Measurements from ENCODE around the gene DIP2C.
"Not testable (repeated sequence)": the region's sequence is repeated elsewhere in the genome, so short reads cannot be mapped to it uniquely, and the experiment has no call there.

The DIP2C gene

DNA sequence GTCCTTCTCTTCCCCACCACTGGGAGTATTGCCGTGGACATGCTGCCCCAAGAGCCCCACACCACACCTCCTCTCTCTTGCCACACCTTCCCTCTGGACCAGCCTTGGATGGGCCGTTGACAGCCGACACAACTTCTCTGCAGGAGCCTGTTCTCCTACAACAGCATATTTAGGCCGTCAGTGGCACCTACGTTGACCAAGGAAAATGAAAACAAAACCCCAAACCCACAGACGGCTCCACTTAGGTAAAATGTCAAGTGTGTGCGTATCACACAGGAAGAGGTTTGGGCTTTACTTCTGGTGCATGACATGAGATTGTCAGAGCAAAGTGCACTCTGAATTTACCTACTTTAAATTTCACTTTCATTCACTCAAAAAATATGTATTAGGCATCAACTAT, 307.7 kb downstream of the DIP2C start:
- no peak for DNase-seq

DNA sequence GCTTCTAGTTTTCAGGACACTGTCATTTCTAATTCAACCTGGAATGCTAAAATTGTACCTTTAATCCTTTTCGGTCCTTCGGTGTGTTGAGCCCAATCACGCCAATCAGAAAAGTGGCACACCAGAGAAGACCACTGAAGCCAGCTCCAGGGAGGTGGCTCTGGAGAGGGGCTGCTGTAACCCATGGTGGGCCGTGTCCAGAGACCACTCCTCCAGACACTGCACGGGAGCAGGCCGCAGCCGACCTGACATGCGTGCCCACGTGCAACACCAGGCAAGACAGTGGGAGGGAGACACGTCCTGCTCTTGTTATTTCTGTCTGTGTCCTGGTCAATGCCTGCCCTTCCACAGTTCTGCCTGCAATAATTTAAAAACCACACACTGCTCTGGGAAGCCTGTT, 308.1 kb downstream of the DIP2C start:
- DNase-seq, result no peak

DNA sequence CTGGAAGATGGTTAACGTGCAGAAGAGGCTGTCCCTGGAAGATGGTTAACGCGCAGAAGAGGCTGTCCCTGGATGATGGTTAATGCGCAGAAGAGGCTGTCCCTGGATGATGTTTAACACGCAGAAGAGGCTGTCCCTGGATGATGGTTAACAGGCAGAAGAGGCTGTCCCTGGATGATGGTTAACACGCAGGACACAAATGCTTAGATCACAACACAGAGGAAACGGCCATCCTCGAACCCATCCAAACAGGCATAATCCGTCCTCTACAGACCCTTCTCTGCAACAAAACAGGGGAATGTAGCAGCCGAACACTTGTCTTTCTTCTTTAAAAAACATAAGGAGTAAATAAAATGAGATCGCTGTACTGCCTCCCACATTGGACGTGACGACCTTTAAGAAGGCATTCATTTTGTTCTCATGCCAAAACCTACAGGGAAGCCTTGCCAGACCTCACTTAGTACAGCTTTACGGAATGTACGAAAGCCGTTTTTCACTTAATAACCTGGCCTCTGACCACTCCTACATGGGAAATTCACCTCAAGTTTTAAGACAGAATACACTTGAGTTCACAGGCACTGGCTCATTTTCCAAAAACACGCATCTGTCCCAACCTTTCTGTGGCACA, 309.0 kb downstream of the DIP2C start:
- no peak for DNase-seq

DNA sequence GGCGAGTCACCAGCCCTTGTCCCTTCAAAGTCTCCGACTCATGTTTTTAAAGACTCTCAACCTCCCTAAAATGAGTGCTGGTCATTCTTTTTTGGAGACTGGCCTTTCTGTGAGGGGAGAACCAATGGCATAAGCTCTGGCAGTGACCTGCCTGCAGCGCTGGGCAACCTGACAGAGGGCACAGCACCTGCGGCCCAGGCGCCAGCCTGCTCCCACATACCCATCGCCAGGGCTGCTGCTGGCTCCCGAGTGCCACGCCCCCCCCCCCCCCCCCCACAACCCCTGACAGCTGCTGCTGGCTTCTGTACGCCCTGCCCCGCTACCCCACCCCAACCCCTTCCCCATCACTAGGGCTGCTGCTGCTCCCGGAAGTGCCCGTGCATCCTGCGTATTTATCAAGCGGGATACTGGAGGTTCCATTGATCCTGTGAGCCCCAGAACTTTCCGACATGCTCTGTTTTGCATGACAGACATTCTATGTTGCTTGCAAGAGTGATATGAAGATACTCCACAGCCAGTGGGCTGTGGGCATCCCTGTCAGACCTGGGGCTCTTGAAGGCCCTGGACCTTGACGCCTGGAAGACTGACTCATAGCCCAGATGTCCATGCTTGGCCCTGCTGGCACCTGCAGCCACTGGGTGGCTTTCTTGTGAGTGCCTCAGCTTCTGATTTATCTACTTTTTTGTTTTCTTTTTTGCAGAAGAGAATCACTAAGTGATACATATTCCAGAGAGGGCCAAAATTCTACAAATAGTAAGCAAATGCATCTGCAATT, 310.4 kb downstream of the DIP2C start:
- no peak for DNase-seq

DNA sequence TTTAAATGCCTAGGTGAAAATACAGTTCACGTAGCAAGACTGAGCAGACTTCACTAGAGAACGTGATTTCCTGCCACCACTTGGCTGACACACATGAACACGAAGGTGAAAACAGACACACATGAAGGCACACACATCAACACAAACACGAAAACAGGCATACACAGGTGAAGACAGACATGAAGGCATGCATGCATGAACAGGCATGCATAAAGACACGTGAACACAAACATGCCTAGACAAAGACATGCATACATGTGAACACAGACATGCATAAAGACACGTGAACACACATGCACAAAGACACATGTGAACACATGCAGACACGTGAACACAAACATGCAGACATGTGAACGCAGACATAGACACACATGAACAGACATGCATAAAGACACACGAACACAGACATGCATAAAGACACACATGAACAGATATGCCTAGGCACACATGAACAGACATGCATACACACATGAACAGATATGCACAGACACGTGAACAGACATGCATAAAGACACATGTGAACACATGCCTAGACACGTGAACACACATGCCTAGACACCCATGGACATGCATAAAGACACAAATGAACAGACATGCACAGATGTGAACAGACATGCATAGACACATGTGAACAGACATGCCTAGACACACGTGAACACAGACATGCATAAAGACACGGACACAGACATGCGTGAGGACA, 311.1 kb downstream of the DIP2C start:
- DNase-seq, result no peak

DNA sequence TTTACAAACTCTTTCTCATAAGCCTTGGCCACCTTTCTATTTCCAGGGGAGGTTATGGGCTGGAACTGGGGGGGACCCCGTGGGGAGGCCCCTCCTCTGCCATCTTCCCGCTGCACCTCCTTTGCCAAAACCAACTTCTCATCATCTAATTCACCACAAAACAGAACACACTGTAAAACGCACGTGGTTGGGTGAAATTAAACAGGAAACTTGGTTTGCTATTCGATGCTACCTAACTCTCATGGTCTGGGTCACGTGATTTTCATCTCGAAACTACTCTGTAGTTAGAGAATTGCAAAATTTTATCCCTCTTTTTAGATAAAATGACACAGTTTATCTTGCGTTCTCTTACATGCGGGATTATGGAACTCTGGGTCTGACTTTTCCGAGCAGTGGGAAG, 312.2 kb downstream of the DIP2C start:
- no peak for DNase-seq

DNA sequence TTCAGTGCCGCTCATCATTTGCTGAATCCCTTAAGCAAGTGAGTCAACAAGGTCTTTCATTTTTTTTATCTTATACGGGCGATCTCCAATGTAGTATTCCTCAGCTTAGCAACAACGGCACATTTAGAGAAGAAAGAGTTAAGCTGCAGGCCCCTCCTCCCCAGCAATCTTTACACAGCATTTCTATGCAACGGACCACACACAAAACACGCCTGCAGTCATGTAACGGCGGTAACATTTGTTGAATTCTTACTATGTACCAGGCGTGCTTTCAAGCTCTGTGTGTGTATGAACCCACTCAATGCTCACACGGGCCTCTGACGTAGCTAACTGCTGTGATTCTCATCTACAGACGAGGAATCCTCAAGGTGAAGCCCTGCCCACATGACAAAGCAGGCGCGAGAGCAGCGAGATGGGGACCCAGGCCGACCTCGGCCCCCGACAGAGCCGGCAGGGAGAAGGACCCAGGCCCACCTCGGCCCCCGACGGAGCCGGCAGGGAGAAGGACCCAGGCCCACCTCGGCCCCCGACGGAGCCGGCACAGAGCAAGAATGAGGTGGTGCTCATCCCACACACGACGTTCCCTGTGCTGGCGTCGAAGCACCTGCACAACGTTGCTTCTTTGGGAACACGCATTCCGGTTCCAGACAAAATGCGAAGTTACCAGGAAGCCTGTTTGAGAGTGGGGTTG, 313.5 kb downstream of the DIP2C start:
- no peak for DNase-seq

DNA sequence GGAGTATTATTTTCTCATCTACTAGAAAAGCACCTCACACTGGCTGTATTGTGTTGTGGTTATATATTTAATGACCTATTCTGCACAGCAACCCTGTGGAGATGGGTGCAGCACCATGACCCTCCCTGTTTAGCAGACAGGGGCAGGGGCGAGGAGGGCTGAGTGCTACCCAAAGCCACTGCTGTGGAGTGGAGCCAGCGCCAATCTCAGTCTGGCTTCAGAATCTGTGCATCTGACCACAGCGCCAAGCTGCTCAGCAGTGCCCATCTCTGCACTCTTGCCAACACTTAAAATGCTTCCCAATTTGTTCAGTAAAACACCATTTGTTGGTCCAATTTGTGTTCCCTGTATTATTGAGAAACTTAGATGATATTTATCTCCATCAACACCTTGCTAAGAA, 315.1 kb downstream of the DIP2C start:
- DNase-seq, result no peak

DNA sequence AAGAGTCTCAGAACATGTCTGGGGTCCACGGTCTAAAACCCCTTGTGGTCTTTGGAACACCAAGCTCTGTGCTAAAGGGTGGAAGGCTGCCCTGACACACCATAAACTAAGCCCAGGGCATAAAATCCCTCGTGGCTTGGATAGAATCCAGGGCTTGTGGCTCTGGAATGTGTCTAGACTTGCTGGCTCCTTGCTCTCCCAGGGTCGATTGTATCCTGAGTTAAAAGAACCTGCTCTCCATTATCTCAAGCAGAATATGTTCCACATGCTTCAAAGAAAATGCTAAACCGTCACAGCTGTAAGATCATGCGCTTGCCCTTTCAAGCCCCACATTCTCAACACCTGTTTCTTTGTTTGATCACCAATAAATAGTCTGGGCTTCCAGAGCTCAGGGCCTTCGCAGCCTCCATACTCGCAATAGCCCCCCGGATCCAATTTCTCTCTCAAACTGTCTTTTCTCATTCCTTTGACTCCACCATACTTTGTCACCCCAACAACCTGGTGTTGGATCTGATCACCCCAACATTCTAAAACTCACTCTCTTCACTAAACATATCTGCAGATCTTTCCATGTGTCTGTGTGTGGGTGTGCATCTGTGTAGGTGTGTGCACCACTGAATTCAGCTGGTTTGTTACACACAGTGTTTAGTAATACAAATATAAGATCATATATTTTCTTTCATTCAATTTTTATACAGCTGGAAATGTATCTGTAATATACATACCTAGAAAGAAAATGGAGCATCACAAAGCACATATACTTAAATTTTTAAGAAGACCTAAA, 315.8 kb downstream of the DIP2C start:
- DNase-seq, result peak in 1 of 2 experiments; percentile 2

DNA sequence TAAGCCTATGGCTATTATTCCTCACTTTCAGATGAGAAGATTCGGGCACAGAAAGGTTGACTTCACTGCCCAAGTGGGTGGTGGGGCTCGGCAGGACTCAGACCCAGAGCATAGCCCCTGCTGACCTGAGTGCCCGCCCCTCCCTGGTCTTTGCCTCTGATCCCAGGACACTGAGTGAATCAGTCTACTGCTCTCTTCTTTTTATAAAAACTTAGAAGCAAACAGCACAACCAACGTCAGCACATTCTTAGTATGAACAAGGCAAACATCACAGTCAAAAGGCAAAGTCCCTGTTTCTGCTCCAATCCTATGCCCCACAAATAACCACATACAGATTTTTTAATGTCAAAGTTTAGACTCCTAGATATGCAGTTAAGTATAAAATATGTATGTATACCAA, 316.5 kb downstream of the DIP2C start:
- no peak for DNase-seq

DNA sequence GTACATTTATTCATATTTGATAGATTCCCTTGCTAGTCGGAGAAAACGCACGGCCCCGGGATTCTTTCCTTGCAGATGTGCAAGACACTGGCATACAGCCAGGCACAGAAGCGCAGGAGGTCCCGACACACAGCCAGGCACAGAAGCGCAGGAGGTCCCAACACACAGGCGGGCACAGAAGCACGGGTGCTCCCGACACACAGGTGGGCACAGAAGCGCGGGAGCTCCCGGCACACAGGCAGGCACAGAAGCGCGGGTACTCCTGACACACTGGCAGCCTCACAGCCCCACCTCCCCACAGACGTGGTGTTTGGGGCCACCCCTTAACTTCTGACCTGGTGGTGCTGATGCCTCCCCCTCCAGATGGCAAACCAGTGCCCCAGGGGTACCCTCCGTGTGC, 316.9 kb downstream of the DIP2C start:
- no peak for DNase-seq

DNA sequence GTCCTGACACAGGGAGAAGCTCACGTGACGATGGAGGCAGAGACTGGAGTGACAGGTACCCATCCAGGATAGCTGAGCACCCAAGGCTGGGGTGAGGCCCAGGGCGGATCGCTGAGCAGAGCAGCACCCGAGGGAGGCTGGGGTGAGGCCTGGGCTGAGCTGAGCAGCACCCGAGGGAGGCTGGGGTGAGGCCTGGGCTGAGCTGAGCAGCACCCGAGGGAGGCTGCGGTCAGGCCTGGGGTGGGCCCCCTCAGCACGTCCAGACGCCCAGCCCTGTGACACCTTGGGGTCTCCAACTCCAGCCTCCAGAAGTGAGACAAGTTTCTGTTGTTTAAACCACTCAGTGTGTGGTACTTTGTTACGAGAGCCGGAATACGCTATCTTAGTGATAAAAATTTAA, 318.0 kb downstream of the DIP2C start:
- DNase-seq, result no peak

DNA sequence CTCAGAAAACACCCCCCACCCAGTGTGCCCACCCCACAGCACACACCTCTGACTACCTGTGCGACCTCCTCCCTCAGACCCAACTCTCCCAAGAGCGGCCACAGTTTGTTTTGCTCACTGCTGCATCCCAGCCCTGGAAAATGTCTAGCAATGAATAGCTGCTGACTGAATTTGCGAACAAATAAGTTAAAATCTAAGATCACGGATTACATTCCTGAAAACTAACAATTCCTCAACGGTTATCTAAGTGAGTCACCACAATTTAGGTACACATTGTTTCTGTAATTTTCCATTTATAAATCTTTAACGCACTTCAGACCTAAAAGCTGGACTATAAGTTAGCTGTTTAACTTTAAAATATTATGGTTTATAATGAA, 319.0 kb downstream of the DIP2C start:
- no peak for DNase-seq

DNA sequence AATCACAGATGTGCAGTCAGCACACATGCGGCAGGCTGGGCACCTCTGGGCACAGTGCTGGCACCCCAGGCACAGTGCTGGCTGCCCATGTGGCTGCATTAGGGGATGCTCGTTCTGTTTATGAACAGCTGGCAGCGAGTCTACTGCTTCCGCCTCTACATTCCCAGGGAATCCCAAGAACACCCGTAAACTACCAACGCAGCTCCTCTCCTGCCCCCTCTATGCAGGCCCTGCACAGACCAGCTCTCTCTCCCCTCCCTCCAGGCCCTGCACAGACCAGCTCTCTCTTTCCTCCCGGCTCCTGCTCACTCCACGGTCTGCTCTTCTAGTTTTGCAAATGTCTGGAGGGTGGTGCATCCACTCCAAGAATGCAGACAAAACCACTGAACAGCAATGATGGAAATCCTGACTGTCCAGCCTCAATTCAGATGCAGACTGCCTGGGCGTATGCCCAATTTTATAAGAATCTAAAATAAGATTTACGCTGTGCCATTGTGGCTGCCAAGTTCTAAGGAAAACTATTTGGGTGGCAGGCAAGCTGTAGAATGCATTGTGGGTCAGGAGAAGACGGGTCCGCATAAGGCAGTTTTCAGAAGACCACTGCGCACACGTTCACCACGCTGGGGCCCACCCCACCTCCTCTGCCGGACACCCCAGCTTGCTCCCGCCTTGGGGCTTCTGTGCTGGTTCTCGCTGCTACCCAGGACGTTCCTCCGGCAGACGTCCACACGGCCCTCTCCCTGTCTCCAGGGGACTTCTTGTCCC, 319.6 kb downstream of the DIP2C start:
- DNase-seq, result no peak

DNA sequence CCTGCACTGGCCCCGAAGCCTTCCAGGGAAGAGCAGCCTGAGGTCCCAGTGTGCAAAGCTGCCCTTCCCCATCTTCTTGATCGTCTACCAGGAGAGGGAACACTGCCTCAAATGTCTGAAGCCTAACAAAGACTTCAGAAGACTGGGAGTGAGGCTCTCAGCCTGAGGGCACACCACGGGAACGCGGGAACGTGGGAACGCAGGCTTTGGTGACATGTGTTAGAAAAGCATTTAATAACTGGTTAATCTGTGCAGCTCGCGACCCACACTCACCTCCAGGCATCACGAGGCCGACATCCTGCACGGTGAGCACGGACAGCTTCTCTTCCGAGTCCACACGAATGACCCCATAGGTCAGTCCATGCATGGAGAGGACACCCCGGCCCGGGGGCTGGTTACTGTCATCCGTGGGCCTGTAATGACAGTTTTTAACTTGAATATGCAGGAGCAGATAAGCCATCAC, 320.2 kb downstream of the DIP2C start:
- no peak for DNase-seq

DNA sequence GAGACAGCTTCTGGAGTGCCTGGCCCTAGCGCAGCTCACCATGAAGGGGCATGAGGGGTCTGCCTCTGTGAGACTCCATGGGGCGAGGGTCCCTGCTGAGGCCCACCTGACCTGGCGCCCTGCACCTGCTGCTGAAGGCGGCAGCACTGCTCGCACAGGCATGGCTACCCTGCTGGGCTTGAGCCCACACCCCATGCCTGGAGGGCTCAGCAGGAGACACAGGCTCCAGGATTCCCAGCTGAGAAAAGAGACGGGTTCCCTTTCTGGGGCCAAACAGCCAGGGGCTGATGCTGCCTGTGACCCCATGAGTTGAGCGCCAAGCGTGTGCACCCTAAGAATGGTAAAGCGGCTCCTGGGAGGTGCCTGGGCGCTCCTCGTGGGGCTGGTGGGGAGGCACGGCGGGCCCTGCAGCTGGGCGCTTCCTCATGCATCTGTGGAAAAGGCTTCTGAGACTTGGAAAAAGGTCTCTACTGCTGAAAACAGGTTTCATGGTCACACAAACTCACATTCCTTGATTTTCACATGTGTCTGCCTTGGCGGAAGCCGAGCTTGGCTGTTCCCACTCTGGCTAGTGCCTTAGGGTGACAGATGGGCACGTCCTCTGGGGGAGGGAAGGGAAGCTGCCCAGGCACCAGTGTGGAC, 320.8 kb downstream of the DIP2C start:
- DNase-seq, result peak in 1 of 2 experiments; percentile 0

DNA sequence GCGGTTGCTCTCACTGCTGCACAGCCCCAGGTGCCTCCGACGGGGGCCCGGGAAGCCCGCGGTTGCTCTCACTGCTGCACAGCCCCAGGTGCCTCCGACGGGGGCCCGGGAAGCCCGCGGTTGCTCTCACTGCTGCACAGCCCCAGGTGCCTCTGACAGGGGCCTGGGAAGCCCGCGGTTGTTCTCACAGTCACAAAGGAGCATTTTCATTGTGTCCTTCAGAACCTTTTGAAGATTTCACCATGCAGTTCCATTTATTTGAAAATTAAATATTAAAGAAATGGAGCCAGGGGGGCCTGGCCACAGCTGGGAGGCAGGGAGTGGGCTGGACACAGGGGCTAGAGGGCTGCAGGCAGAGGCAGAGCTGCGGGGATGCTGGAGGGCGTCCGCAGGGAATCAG, 321.4 kb downstream of the DIP2C start:
- DNase-seq, result not testable (repeated sequence)

DNA sequence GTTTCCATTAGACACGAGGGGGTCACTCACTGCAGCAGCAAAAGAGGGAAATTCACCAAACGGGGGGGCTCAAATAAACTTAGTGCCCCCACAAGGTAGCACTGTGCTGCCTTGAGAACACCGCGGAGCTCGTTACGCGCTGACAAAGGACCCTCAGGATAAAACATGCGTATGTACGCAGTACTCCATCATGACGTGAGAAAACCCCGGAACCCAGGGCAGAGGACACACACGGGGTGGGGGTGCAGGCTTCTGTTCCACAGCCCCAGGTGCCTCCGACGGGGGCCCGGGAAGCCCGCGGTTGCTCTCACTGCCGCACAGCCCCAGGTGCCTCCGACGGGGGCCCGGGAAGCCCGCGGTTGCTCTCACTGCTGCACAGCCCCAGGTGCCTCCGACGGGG, 321.8 kb downstream of the DIP2C start:
- DNase-seq, result no peak

DNA sequence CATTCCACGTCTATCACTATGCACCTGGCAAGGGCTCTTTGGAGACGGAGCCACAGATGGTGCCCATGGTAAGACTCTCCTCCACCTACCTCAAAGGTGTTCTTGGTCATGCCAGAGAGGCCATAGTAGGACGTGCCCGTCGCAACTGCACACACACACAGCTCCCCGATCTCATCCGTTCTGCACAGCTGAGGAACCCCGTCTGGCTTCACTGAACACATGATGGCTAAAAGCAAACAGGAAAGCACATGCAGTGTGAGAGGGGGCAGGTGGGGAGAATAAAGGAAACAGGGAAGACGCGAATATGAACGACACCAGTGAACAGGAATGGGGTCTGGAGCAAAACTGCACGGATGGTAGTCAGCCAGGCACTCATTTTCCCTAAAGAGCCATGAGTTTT, 323.3 kb downstream of the DIP2C start:
- DNase-seq, result no peak

DNA sequence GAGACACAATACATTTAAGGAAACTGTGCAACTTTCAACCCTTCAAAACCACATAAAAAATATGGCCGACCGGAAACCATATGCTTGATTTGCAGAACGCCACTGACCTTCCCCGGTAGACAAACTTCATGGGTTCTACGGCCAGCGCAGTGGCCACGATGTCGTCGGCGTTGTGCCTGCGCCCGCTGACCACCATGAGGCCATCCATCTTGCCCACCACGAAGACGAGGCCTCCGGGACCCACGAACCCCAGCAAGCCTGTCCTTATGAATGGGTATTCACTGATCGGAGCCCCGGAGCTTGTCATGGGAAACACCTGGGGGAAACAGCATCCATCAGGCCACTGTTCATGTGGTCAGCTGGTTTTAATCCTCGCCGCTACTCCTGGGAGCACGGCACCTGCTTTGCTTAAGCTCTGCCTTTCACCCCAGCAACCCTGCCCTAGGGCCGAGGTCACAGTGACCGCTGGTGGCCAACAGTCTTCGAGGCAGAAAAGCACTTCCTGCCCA, 325.1 kb downstream of the DIP2C start:
- DNase-seq, result no peak

DNA sequence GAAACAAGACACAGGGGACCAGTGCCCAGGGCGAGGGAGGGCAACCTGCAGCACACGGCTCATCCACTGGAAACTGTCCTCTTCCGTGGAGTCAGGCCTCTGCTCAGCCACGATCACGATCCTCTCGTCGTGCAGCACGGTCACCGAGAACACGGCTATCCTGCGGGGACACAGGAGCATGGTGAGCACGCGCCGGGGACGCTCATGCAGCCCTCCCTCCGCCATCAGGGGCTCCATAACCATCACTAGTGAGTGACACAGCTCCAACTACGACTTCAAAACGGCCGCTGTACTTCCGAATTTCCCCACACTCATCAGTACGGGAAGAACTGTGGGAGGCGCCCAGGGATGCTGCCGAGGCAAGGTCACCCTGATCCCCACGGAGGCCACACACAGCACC, 326.3 kb downstream of the DIP2C start:
- no peak for DNase-seq
